B cell (primary cell): ENCODE data around the gene ROR2. TPM values are rescaled to one million over a fixed set of nuclear protein-coding genes. Genes with fewer than 3 reads are reported as not detected.

ENCODE experiments used
- ATAC-seq: fragments of 200-7000 bp; cut with Tn5 transposase; one replicate; pipeline ENCODE4 v1.10.0; 2021; ENCODE audit warnings: low read depth, mild to moderate bottlenecking, moderate number of reproducible peaks, moderate library complexity
- CTCF ChIA-PET: fragments of 350-600 bp; sonication (Branson Sonifier 250); formaldehyde crosslinking; loops from one replicate; lab custom pipeline; 2021; ENCODE audit warnings: antibody characterized with exemption, inconsistent platforms; lab: Charles Lee
- POLR2A ChIA-PET: fragments of 350-600 bp; sonication (Branson Sonifier 250); formaldehyde crosslinking; loops from one replicate; lab custom pipeline; 2021; ENCODE audit warnings: antibody characterized with exemption; lab: Charles Lee
- DNase-seq: peaks from one replicate; pipeline ENCODE4 v3.0.0; 2013
- H2AFZ ChIP-seq: 2 replicates; pipeline ENCODE4 v1.6.1; 2012; ENCODE audit warnings: mild to moderate bottlenecking, low read depth, low read length; ENCODE audit not compliant: insufficient read depth, poor library complexity, severe bottlenecking
- H3K27ac ChIP-seq, 2 donors: 1 replicate in 1 of 2; 2 replicates in 1 of 2; pipeline ENCODE4 v1.5.1; 2012 to 2013; ENCODE audit warnings: low read length in 2 of 2, mild to moderate bottlenecking in 2 of 2, moderate library complexity in 1 of 2
- H3K27me3 ChIP-seq, 4 experiments: fragments of 200-600 bp in 1 of 4; sonication (generic) in 1 of 4; replicated peaks in 1 of 4; 1 replicate in 2 of 4; 2 replicates in 2 of 4; pipeline versions ENCODE4 v1.6.1 to v1.7.0; 2013 to 2016; ENCODE audit warnings: low read length in 3 of 4, mild to moderate bottlenecking in 2 of 4, mixed read lengths in 1 of 4, moderate library complexity in 1 of 4; ENCODE audit not compliant: insufficient read depth in 4 of 4, control insufficient read depth in 3 of 4; ENCODE audit errors: control extremely low read depth in 1 of 4
- H3K36me3 ChIP-seq, 2 experiments: replicated peaks in 1 of 2; 1 replicate in 1 of 2; 2 replicates in 1 of 2; pipeline versions ENCODE4 v1.6.1 to v1.7.1; 2013; ENCODE audit warnings: low read length in 1 of 2; ENCODE audit not compliant: insufficient read depth in 2 of 2, control insufficient read depth in 1 of 2; ENCODE audit errors: control extremely low read depth in 1 of 2, extremely low read depth in 1 of 2
- H3K4me1 ChIP-seq, 2 donors: fragments of 200-600 bp in 1 of 2; sonication (generic) in 1 of 2; 1 replicate in 1 of 2; 2 replicates in 1 of 2; pipeline versions ENCODE4 v1.5.1 to v1.6.1; 2013 to 2017; ENCODE audit warnings: low read length in 2 of 2; ENCODE audit not compliant: control insufficient read depth in 2 of 2, insufficient read depth in 2 of 2
- H3K4me2 ChIP-seq: replicated peaks from 2 replicates; pipeline ENCODE3; 2012; ENCODE audit warnings: mild to moderate bottlenecking, low read depth, low read length; ENCODE audit not compliant: poor library complexity, severe bottlenecking
- H3K4me3 ChIP-seq, 5 experiments: fragments of 200-600 bp in 1 of 5; sonication (generic) in 1 of 5; 1 replicate in 3 of 5; 2 replicates in 2 of 5; pipeline versions ENCODE4 v1.5.1 to v1.7.0; 2011 to 2016; ENCODE audit warnings: low read length in 4 of 5, mild to moderate bottlenecking in 4 of 5, low read depth in 2 of 5, control low read depth in 1 of 5, moderate library complexity in 1 of 5; ENCODE audit not compliant: insufficient read depth in 1 of 5; ENCODE audit errors: control extremely low read depth in 1 of 5, extremely low read depth in 1 of 5
- H3K79me2 ChIP-seq: fragments of 200-600 bp; sonication (generic); one replicate; pipeline ENCODE4 v1.6.0; 2016; ENCODE audit warnings: low read length; ENCODE audit not compliant: control insufficient read depth, insufficient read depth
- H3K9ac ChIP-seq: fragments of 200-600 bp; sonication (generic); 2 replicates; pipeline ENCODE4 v1.6.1; 2017; ENCODE audit warnings: mild to moderate bottlenecking, low read length, moderate library complexity
- H3K9me3 ChIP-seq, 3 donors: one replicate each; pipeline versions ENCODE4 v1.6.1 to v1.7.1; 2013; ENCODE audit warnings: low read length in 2 of 3; ENCODE audit not compliant: control insufficient read depth in 2 of 3, insufficient read depth in 1 of 3; ENCODE audit errors: control extremely low read depth in 1 of 3
- H4K20me1 ChIP-seq: 2 replicates; pipeline ENCODE4 v1.6.0; 2012; ENCODE audit warnings: mild to moderate bottlenecking, low read length; ENCODE audit not compliant: insufficient read depth, control insufficient read depth, poor library complexity, severe bottlenecking
- H3K27ac Mint-ChIP-seq: one replicate; pipeline ENCODE4 v1.8.0; 2021; ENCODE audit warnings: mixed read lengths
- H3K27me3 Mint-ChIP-seq: one replicate; pipeline ENCODE4 v1.8.0; 2021; ENCODE audit warnings: mixed read lengths
- H3K4me1 Mint-ChIP-seq: one replicate; pipeline ENCODE4 v1.8.0; 2021; ENCODE audit warnings: mixed read lengths
- H3K4me3 Mint-ChIP-seq: one replicate; pipeline ENCODE4 v1.8.0; 2021; ENCODE audit warnings: mixed read lengths
- H3K9me3 Mint-ChIP-seq: one replicate; pipeline ENCODE4 v1.8.0; 2022; ENCODE audit warnings: mixed read lengths; ENCODE audit not compliant: insufficient read depth
- CTCF ChIP-seq: fragments of 200-600 bp; IDR thresholded peaks from one replicate; pipeline ENCODE4 v1.8.0; 2022; ENCODE audit warnings: antibody characterized with exemption, mild to moderate bottlenecking
- EZH2 ChIP-seq: IDR thresholded peaks from 2 replicates; pipeline ENCODE4 v1.6.1; 2012; ENCODE audit warnings: borderline replicate concordance, low read depth, mild to moderate bottlenecking, moderate library complexity, low read length; ENCODE audit not compliant: insufficient read depth, poor library complexity, severe bottlenecking
- WGBS: methylation state at CpG from one replicate; pipeline ENCODE4 v1.1.5; 2013; ENCODE audit warnings: missing lambda C conversion rate; ENCODE audit not compliant: insufficient coverage; 5-methylcytosine and 5-hydroxymethylcytosine counted together
- intact Hi-C: fragments of 100-400 bp; cut with micrococcal nuclease; formaldehyde crosslinking; loops from one replicate; pipeline ENCODE4 v1.10.0; 2022
- polyA plus RNA-seq: library from polyadenylated mRNA; depleted of rRNA; stranded (reverse); fragments of >200 nt; gene quantifications from 2 replicates; pipeline ENCODE4 v1.2.3, GENCODE V29; 2012
- total RNA-seq, 2 donors: library from RNA; stranded (reverse); fragments of 120-200 nt in 1 of 2; gene quantifications; 1 replicate in 1 of 2; 2 replicates in 1 of 2; pipeline versions ENCODE4 v1.2.3 to v1.2.4, GENCODE V29; 2013 to 2022

ROR2 gene
- total and polyA plus RNA-seq, 2 donors (not counting 1 experiment from before 2014, with no cell fraction given), result 0.21 to 0.49 TPM

GRCh38 chr9:91572811-91573210, 377.2 kb downstream of the ROR2 start:
- no peak overlapping the region for H3K4me2 ChIP-seq
- no peaks in the 10 kb centered on the region for H3K79me2 ChIP-seq
- TF ChIP-seq CTCF, result no peak
- Mint-ChIP-seq H3K4me1 (no peaks in the 10 kb centered on the region), H3K27ac (no peak overlapping the region), H3K27me3 (peaks cover 24% of the 10 kb centered on the region), H3K9me3 (no peaks in the 10 kb centered on the region), H3K4me3 (no peak overlapping the region)
- POLR2A ChIA-PET, result no interaction called here
- DNase-seq (no peak), ATAC-seq (no peak)
- no peaks in the 10 kb centered on the region for H4K20me1 ChIP-seq
- H3K4me3 ChIP-seq, result no peak overlapping the region
- 100% methylated on average over 5 of the region's 5 CpGs for WGBS
- no peaks in the 10 kb centered on the region for H3K4me1 ChIP-seq
- no peaks in the 10 kb centered on the region for H3K36me3 ChIP-seq
- intact Hi-C loops, result no loop called here
- CTCF ChIA-PET, result no interaction called here
- H3K9ac ChIP-seq, result no peak overlapping the region
- H2AFZ ChIP-seq, result no peak overlapping the region
- peaks cover 0 to 4% (median 1%) of the 10 kb centered on the region in 4 experiments for H3K27me3 ChIP-seq
- H3K9me3 ChIP-seq, result peaks cover 0 to under 1% (median 0%) of the 10 kb centered on the region in 3 donors
- H3K27ac ChIP-seq, result no peak overlapping the region

- intact Hi-C loops, result no loop called here
- Histone ChIP-seq H3K27ac (no peak overlapping the region), H3K4me1 (no peaks in the 10 kb centered on the region), H2AFZ (no peak overlapping the region), H3K9me3 (peaks cover 0 to 3% (median 0%) of the 10 kb centered on the region in 3 donors), H3K4me3 (no peak overlapping the region), H4K20me1 (no peaks in the 10 kb centered on the region), H3K9ac (no peak overlapping the region), H3K27me3 (peaks cover 0 to 4% (median 1%) of the 10 kb centered on the region in 4 experiments), H3K4me2 (no peak overlapping the region), H3K36me3 (no peaks in the 10 kb centered on the region), H3K79me2 (no peaks in the 10 kb centered on the region)
- Mint-ChIP-seq H3K27ac (no peak overlapping the region), H3K27me3 (peaks cover 24% of the 10 kb centered on the region), H3K4me3 (no peak overlapping the region), H3K4me1 (no peaks in the 10 kb centered on the region), H3K9me3 (no peaks in the 10 kb centered on the region)
- no peak for DNase-seq
- ATAC-seq, result no peak
- ChIA-PET POLR2A (no interaction called here), CTCF (no interaction called here)
- WGBS, result no CpG with 5 or more reads among the region's 4 CpGs
- TF ChIP-seq CTCF (no peak), EZH2 (no peak)
Observed at GRCh38 chr9:91572044-91572443, 378.0 kb downstream of the ROR2 start.
